Measurements from ENCODE around the gene PPP1R13B. TPM values are rescaled to one million over a fixed set of nuclear protein-coding genes. Genes with fewer than 3 reads are reported as not detected.
"Not testable (repeated sequence)": the region's sequence is repeated elsewhere in the genome, so short reads cannot be mapped to it uniquely, and the experiment has no call there.

Gene PPP1R13B
- total RNA-seq, 1 donor from 2014 or later = 10.1 TPM

DNA sequence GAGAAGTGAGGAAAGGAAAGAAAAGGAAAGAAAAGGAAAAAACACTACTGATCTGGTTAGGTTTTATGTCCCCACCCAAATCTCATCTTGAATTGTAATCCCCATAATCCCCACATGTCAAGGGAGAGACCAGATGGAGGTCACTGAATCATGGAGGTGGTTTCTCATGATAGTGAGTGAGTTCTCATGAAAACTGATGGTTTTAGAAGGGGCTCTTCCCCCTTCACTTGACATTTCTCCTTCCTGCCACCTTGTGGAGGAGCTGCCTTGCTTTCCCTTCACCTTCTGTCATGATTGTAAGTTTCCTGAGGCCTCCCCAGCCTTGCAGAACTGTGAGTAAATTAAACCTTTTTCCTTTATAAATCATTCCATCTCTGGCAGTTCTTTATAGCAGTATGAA is 54.2 kb downstream of the PPP1R13B start:
- H3K4me3 Mint-ChIP-seq (ENCODE audit: unreplicated experiment); DNase-seq (ENCODE audit: low spot score); H3K27me3 Mint-ChIP-seq (ENCODE audit: low read depth); H3K27ac Mint-ChIP-seq (ENCODE audit: unreplicated experiment); H3K4me1 Mint-ChIP-seq (ENCODE audit: low read depth); H3K9me3 Mint-ChIP-seq (ENCODE audit: low read depth); H3K36me3 Mint-ChIP-seq (ENCODE audit: low read depth): not testable (repeated sequence)
- TF ChIP-seq, protein P1, sequence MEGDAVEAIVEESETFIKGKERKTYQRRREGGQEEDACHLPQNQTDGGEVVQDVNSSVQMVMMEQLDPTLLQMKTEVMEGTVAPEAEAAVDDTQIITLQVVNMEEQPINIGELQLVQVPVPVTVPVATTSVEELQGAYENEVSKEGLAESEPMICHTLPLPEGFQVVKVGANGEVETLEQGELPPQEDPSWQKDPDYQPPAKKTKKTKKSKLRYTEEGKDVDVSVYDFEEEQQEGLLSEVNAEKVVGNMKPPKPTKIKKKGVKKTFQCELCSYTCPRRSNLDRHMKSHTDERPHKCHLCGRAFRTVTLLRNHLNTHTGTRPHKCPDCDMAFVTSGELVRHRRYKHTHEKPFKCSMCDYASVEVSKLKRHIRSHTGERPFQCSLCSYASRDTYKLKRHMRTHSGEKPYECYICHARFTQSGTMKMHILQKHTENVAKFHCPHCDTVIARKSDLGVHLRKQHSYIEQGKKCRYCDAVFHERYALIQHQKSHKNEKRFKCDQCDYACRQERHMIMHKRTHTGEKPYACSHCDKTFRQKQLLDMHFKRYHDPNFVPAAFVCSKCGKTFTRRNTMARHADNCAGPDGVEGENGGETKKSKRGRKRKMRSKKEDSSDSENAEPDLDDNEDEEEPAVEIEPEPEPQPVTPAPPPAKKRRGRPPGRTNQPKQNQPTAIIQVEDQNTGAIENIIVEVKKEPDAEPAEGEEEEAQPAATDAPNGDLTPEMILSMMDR (IDR thresholded peaks at IDR 0.05) = peak; percentile 50

DNA sequence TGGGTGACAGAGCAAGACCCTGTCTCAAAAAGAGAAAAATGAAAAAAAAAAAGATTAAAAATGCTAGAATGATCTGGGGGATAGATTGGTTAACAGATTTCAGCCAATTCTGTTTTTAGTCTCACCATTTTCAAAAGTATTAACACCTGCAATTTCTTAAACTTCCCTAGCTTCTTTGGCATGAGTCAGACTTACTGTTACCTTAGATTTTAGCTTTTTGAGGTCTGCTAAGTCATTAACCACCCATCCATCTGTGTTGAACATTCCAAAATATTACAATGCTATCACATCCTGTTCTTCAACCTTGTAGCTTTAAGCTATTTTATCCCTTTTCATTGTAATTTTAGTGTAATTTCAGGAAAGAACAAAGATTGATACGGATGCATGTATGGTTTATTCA is 59.3 kb downstream of the PPP1R13B start:
- no peaks in the 10 kb centered on the region for H3K27me3 Mint-ChIP-seq (ENCODE audit: low read depth)
- no peaks in the 10 kb centered on the region for H3K9me3 Mint-ChIP-seq (ENCODE audit: low read depth)
- H3K27ac Mint-ChIP-seq (ENCODE audit: unreplicated experiment) = no peak overlapping the region
- DNase-seq (ENCODE audit: low spot score) = no peak
- TF ChIP-seq, protein P1 (IDR thresholded peaks at IDR 0.05) = no peak
- peaks cover 2% of the 10 kb centered on the region for H3K36me3 Mint-ChIP-seq (ENCODE audit: low read depth)
- no peaks in the 10 kb centered on the region for H3K4me1 Mint-ChIP-seq (ENCODE audit: low read depth)
- H3K4me3 Mint-ChIP-seq (ENCODE audit: unreplicated experiment) = no peak overlapping the region

- Mint-ChIP-seq H3K9me3 (ENCODE audit: low read depth) (no peaks in the 10 kb centered on the region), H3K27ac (ENCODE audit: unreplicated experiment) (no peak overlapping the region), H3K36me3 (ENCODE audit: low read depth) (peaks cover 6% of the 10 kb centered on the region), H3K4me3 (ENCODE audit: unreplicated experiment) (no peak overlapping the region), H3K4me1 (ENCODE audit: low read depth) (no peaks in the 10 kb centered on the region), H3K27me3 (ENCODE audit: low read depth) (no peaks in the 10 kb centered on the region)
- no peak for DNase-seq (ENCODE audit: low spot score)
- TF ChIP-seq, protein P1 (IDR thresholded peaks at IDR 0.05) = no peak
Measured at GRCh38 chr14:103782376-103782775, 65.0 kb downstream of the PPP1R13B start.

- H3K27ac Mint-ChIP-seq (ENCODE audit: unreplicated experiment); H3K27me3 Mint-ChIP-seq (ENCODE audit: low read depth); H3K9me3 Mint-ChIP-seq (ENCODE audit: low read depth); H3K36me3 Mint-ChIP-seq (ENCODE audit: low read depth); H3K4me3 Mint-ChIP-seq (ENCODE audit: unreplicated experiment); H3K4me1 Mint-ChIP-seq (ENCODE audit: low read depth); DNase-seq (ENCODE audit: low spot score): not testable (repeated sequence)
Measured at GRCh38 chr14:103776319-103776718, 71.1 kb downstream of the PPP1R13B start.

DNA sequence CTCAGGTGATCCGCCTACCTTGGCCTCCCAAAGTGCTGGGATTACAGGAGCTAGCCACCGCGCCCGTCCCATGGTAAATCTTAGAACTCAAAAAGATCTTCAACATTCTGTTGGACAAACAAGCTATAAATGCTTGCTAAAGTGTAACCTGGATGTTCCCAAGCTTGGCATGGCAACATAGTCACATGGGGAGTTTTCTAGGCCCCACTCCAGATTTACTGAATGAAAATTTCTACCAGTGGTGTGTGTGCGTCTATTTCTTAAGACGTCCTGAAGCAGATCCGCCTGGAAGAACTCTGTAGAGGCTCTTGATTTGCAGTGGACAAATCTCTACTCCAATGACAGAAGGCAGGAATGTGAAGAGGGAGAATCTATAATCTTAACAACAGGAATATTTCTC is 71.9 kb downstream of the PPP1R13B start:
- Mint-ChIP-seq H3K36me3 (ENCODE audit: low read depth) (peaks cover 4% of the 10 kb centered on the region), H3K9me3 (ENCODE audit: low read depth) (peaks cover 7% of the 10 kb centered on the region)
- TF ChIP-seq, protein P1 (IDR thresholded peaks at IDR 0.05) = no peak

DNA sequence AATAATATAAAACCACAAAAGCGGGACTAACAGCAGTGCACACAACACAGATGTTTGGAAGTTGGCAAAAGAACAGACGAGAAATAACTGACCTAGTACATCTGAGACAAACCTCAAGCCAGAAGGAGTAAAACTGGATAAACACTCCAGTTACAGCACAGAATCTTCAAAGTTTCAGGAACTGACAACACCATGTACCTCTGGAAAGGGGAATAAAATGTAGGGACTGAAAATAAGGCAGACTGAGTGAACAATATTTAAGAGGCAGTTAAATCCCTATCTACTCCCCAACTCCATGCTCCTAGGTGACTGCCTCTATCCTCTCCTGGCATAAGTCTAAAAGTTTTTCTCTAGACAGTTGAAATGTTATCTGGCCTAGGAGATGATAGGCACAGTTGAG is 73.9 kb downstream of the PPP1R13B start:
- no peaks in the 10 kb centered on the region for H3K4me1 Mint-ChIP-seq (ENCODE audit: low read depth)
- DNase-seq (ENCODE audit: low spot score) = no peak
- H3K9me3 Mint-ChIP-seq (ENCODE audit: low read depth) = peaks cover 7% of the 10 kb centered on the region
- TF ChIP-seq, protein P1 (IDR thresholded peaks at IDR 0.05) = no peak
- H3K27me3 Mint-ChIP-seq (ENCODE audit: low read depth) = no peaks in the 10 kb centered on the region
- no peak overlapping the region for H3K4me3 Mint-ChIP-seq (ENCODE audit: unreplicated experiment)
- peaks cover under 1% of the 10 kb centered on the region for H3K36me3 Mint-ChIP-seq (ENCODE audit: low read depth)
- H3K27ac Mint-ChIP-seq (ENCODE audit: unreplicated experiment) = no peak overlapping the region

More for the DNA sequence above, 71.9 kb downstream of the PPP1R13B start:
- Mint-ChIP-seq H3K27me3 (ENCODE audit: low read depth) (no peaks in the 10 kb centered on the region), H3K4me1 (ENCODE audit: low read depth) (no peaks in the 10 kb centered on the region), H3K27ac (ENCODE audit: unreplicated experiment) (no peak overlapping the region), H3K4me3 (ENCODE audit: unreplicated experiment) (no peak overlapping the region)
- DNase-seq (ENCODE audit: low spot score) = no peak
